WTC11 (cell line): ENCODE data around the gene GNRH2. TPM values are rescaled to one million over a fixed set of nuclear protein-coding genes. Genes with fewer than 3 reads are reported as not detected.

Experiments
- AFF4 ChIP-seq: sonication (generic); formaldehyde crosslinking; IDR thresholded peaks from 2 replicates; pipeline ENCODE4 v1.8.1; 2023; ENCODE audit warnings: mild to moderate bottlenecking, missing genetic modification reagents, borderline replicate concordance
- ARID4B ChIP-seq: sonication (generic); formaldehyde crosslinking; IDR thresholded peaks from 2 replicates; pipeline ENCODE4 v1.8.0; 2023; ENCODE audit warnings: missing genetic modification reagents, mild to moderate bottlenecking, borderline replicate concordance
- CREB1 ChIP-seq: sonication (generic); formaldehyde crosslinking; IDR thresholded peaks from 2 replicates; pipeline ENCODE4 v1.8.0; 2023; ENCODE audit warnings: mild to moderate bottlenecking, missing genetic modification reagents
- E2F1 ChIP-seq: sonication (generic); formaldehyde crosslinking; IDR thresholded peaks from 2 replicates; pipeline ENCODE4 v1.8.0; 2022; ENCODE audit warnings: mild to moderate bottlenecking, missing genetic modification reagents
- ELF4 ChIP-seq: sonication (generic); formaldehyde crosslinking; IDR thresholded peaks from 2 replicates; pipeline ENCODE4 v1.8.1; 2022; ENCODE audit warnings: low read depth, mild to moderate bottlenecking, moderate library complexity, missing genetic modification reagents
- ERG ChIP-seq: fragments of 250-450 bp; sonication (Bioruptor Pico); IDR thresholded peaks from 2 replicates; pipeline ENCODE4 v1.8.0; 2021; ENCODE audit warnings: mild to moderate bottlenecking
- ETV6 ChIP-seq: sonication (generic); formaldehyde crosslinking; IDR thresholded peaks from 2 replicates; pipeline ENCODE4 v1.8.1; 2022; ENCODE audit warnings: mild to moderate bottlenecking, missing genetic modification reagents
- FOXP1 ChIP-seq: sonication (generic); formaldehyde crosslinking; IDR thresholded peaks from 2 replicates; pipeline ENCODE4 v1.8.0; 2022; ENCODE audit warnings: missing genetic modification reagents, mild to moderate bottlenecking, moderate library complexity, borderline replicate concordance
- HMGA2 ChIP-seq: fragments of 250-450 bp; sonication (Bioruptor Pico); IDR thresholded peaks from 2 replicates; pipeline ENCODE4 v1.4.0; 2021; ENCODE audit warnings: mild to moderate bottlenecking, moderate library complexity
- IRF1 ChIP-seq: sonication (generic); formaldehyde crosslinking; IDR thresholded peaks from 2 replicates; pipeline ENCODE4 v1.8.0; 2023; ENCODE audit warnings: missing genetic modification reagents
- MXD4 ChIP-seq: fragments of 250-450 bp; sonication (Bioruptor Pico); IDR thresholded peaks from 2 replicates; pipeline ENCODE4 v1.8.0; 2021; ENCODE audit warnings: mild to moderate bottlenecking, moderate library complexity, borderline replicate concordance
- OVOL2 ChIP-seq: fragments of 250-450 bp; sonication (Bioruptor Pico); IDR thresholded peaks from 2 replicates; pipeline ENCODE4 v1.9.0; 2021; ENCODE audit warnings: mild to moderate bottlenecking, borderline replicate concordance
- PRRX2 ChIP-seq: fragments of 250-450 bp; sonication (Bioruptor Pico); IDR thresholded peaks from 2 replicates; pipeline ENCODE4 v1.8.0; 2021; ENCODE audit warnings: mild to moderate bottlenecking
- RORB ChIP-seq: fragments of 250-450 bp; sonication (Bioruptor Pico); IDR thresholded peaks from 2 replicates; pipeline ENCODE4 v1.9.0; 2021; ENCODE audit warnings: mild to moderate bottlenecking
- SMAD3 ChIP-seq: sonication (generic); formaldehyde crosslinking; IDR thresholded peaks from 2 replicates; pipeline ENCODE4 v1.8.0; 2022; ENCODE audit warnings: missing genetic modification reagents, mild to moderate bottlenecking, borderline replicate concordance
- TEAD4 ChIP-seq: sonication (generic); formaldehyde crosslinking; IDR thresholded peaks from 2 replicates; pipeline ENCODE4 v1.8.0; 2022; ENCODE audit warnings: mild to moderate bottlenecking, missing genetic modification reagents
- ZBTB43 ChIP-seq: sonication (generic); formaldehyde crosslinking; IDR thresholded peaks from 2 replicates; pipeline ENCODE4 v1.8.1; 2023; ENCODE audit warnings: mild to moderate bottlenecking, missing genetic modification reagents
- ZNF138 ChIP-seq: sonication (generic); formaldehyde crosslinking; conservative IDR thresholded peaks from 2 replicates; pipeline ENCODE4 v1.8.1; 2022; ENCODE audit warnings: mild to moderate bottlenecking, moderate library complexity, missing genetic modification reagents
- ZNF232 ChIP-seq: sonication (generic); formaldehyde crosslinking; IDR thresholded peaks from 2 replicates; pipeline ENCODE4 v1.8.0; 2022; ENCODE audit warnings: mild to moderate bottlenecking, missing genetic modification reagents
- ZNF396 ChIP-seq: fragments of 250-450 bp; sonication (Bioruptor Pico); IDR thresholded peaks from 2 replicates; pipeline ENCODE4 v1.8.0; 2021; ENCODE audit warnings: mild to moderate bottlenecking, moderate library complexity, borderline replicate concordance
- ZNF416 ChIP-seq: fragments of 250-450 bp; sonication (Bioruptor Pico); IDR thresholded peaks from 2 replicates; pipeline ENCODE4 v1.9.0; 2021; ENCODE audit warnings: mild to moderate bottlenecking, inconsistent platforms
- ZNF671 ChIP-seq: fragments of 250-450 bp; sonication (Bioruptor Pico); IDR thresholded peaks from 2 replicates; pipeline ENCODE4 v1.8.0; 2021; ENCODE audit warnings: mild to moderate bottlenecking
- ZSCAN18 ChIP-seq: fragments of 250-450 bp; sonication (Bioruptor Pico); IDR thresholded peaks from 2 replicates; pipeline ENCODE4 v2.1.2; 2022; ENCODE audit warnings: mild to moderate bottlenecking, moderate library complexity
- total RNA-seq: library from RNA; stranded (reverse); gene quantifications from 3 replicates; pipeline ENCODE4 v1.2.3, GENCODE V29; 2021

Gene GNRH2
- total RNA-seq, 1 experiment from 2014 or later = 1.1 TPM

- TF ChIP-seq ARID4B (no peak), OVOL2 (CRISPR knock-in tag) (no peak), SMAD3 (CRISPR knock-in tag) (no peak), PRRX2 (CRISPR knock-in tag) (no peak), FOXP1 (no peak), RORB (no peak), TEAD4 (no peak), IRF1 (no peak), CREB1 (no peak), ELF4 (CRISPR knock-in tag) (no peak), MXD4 (CRISPR knock-in tag) (no peak), ZNF416 (CRISPR knock-in tag) (no peak), ETV6 (CRISPR knock-in tag) (peak; percentile 42; the same call in 1 of the 2 replicates), ZNF138 (CRISPR knock-in tag) (no peak), ZNF396 (CRISPR knock-in tag) (no peak), ZSCAN18 (no peak), ZNF232 (no peak), ZNF671 (CRISPR knock-in tag) (no peak), ZBTB43 (CRISPR knock-in tag) (0 out of 2 replicates have a peak, but pooled peaks have one; percentile 15), E2F1 (CRISPR knock-in tag) (no peak), HMGA2 (CRISPR knock-in tag) (no peak), AFF4 (CRISPR knock-in tag) (no peak), ERG (no peak)
These were observed 3.4 kb downstream of the GNRH2 start (continued) for GRCh38 chr20:3046677-3047462.
